Stimulated activated CD8-positive, alpha-beta memory T cell treated with anti-CD3 and anti-CD28 coated beads, Interleukin-15, amount 100 ng/mL, for 1 hour (primary cell): Measurements from ENCODE around the gene DCHS1.

Experiments used
- DNase-seq: peaks from one replicate; pipeline ENCODE4 v3.0.0-alpha.2; 2020; ENCODE audit warnings: low read depth

DCHS1 gene

DNA sequence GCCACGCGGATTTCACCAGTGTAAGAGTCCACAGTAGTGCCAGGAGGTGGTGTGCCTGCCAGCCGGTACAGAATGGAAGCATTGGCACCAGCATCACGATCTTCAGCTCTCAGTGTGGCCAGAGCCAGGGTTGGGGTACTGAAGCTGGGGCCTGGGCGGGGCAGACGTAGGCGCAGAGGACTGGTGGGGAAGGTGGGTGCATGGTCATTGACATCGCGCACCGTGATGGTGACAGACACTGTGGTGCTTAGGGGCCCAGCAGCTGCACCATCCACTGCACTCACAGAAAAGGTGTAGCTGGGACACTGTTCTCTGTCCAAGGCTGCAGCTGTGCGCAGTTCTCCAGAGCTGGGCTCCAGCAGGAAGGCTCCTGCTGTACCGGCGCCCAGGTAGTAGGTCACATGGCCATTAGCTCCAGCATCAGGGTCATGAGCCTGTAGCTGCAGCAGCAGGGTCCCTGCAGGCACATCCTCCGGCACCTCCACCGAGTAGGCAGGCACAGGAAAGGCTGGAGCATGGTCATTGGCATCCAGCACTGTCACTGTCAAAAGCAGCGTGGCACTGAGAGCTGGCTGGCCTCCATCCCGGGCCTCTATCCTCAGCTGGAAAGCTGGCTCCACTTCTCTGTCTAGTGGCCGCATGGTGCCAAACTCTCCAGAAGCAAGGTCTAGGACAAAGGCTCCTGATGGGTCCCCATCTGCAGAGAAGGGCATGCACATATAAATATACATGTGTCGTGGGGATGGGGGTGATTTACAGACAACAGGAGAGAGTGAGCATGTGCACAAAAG is 28.4 kb downstream of the DCHS1 start:
- no peak for DNase-seq

DNA sequence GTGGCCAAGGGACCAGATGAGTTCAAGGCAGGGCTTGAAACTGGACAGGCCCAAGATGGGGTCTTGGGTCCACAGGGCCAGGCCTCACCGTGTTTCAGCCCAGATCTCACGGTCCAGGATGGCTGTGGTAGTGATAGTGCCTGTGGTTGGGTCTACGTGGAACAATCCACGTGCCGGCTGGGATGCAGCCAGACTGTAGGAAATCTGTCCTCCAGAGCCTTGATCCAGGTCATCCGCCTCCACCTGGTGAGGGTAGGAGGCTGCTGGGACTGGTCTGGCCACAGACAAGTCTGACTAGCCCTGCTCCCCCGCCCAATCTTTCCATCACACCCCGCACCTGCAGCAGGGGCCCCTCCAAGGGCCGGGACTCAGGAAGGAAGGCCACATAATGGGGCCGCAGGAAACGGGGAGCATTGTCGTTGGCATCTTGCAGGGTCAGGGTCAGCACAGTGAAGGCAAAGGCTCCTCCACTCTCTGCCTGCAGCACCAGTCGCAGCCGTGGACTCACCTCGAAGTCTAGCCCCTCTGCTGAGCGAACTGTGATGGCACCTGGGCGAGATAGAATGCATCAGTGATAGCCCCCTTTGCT is 29.7 kb downstream of the DCHS1 start:
- DNase-seq, result no peak

DNA sequence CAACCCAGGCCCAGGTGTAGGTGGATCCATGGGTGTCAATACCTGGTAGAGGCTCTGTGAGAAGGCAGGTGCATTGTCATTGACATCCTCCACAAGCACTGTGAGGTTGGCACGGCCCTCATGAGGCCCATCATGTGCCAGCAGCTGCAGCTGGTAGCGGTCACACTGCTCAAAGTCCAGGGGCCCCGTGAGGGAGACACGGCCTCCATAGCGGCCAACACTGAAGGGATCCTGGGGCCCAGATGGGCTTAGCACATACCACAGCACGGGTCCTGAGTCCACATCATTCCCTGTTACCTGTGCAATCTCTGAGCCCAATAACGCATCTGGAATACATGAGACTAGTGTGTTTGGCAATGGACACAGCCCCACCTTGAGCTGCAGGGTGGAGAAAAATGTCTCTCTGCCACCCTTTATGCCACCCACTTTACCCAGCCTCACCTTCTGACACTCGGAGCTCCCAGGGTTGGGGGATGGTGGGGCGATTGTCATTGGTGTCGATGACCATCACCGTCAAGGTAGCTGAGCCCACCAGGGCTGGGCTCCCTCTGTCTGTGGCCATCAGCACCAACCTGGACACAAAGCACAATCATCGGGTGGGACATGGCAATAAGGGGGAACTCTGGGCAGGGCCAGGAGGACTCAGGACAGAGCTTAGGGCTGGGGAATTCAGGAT is 30.3 kb downstream of the DCHS1 start:
- no peak for DNase-seq

DNA sequence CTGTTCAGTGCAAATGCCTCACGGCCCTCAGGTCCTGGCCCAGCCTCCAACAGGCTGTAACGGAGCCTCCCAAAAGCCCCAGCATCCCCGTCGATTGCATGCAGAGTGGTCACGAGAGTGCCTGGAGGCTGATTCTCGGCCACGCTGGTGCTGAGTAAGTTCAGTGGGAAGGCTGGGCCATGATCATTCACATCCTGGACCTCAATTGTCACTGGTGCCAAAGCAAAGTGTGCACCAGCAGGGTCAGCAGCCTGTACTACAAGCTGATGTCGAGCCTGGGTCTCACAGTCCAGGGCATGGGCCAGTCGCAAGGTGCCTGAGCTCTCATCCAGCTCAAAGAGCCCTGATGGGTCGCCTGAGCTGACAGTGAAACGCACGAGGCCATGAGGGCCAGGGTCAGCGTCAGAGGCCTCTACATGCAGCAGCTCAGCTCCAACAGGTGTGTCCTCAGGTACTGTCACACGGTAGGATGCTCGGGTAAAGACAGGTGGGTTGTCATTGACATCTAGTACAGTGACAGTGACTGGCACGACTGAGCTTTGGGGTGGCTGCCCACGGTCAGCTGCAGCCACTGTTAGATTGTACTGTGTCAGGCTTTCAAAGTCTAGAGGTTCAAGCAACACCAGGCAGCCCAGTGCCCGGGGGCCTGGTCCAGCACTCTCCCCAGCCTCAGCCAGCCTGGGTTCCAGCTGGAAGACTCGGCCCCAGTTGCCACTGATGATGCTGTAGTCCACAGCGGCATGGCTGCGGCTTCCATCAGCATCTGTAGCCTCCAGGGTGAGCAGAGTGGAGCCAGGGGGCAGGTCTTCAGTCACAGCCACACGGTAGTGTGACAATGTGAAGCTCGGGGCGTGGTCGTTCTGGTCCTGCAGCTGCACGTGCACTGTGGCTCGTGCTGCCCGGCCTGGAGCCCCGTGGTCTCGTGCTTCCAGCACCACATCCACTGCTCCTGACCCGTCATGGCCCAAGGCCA is 31.9 kb downstream of the DCHS1 start:
- DNase-seq, result no peak

DNA sequence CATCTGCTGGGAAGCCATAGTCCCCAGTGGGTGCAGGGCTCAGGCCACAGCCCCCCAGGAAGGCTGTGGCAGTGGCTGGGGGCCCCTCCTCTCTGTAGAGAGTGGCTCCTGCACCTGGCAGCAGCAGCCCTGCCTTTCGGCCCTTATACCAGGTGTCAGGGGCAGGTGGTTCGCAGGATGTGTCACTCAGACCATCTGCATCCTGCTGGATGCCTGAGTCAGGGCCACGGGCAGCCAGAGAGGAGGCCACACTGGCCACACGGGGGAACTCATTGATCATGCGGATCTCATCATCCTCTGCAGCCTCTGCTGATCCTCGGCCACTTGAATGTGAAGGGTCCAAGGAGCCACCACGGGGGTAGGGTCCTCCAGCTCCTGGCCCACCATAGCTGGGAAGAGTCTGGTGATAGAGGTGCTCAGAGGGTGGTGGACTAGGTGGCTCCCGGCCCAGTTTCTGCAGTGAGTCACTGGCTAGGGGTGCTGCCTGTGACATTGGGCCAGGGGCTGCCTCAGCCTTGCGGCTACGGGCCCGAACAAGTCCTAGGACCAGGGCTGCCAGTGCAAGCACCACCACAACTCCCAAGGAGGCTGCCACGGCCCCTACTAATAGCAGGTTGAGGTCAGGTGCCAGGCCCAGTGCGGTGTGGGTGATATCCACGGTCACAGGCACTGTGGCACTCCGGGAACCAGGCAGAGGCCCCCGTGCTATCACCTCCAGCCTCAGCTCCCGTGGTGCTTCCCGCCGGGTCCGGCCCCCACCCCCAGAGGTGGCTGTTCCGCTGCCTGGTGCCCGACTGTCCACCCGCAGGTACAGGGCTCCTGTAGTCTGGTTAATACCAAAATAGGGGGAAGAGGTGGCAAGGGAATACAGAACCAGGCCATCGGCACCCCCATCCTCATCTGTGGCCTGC is 33.1 kb downstream of the DCHS1 start:
- DNase-seq, result no peak

DNA sequence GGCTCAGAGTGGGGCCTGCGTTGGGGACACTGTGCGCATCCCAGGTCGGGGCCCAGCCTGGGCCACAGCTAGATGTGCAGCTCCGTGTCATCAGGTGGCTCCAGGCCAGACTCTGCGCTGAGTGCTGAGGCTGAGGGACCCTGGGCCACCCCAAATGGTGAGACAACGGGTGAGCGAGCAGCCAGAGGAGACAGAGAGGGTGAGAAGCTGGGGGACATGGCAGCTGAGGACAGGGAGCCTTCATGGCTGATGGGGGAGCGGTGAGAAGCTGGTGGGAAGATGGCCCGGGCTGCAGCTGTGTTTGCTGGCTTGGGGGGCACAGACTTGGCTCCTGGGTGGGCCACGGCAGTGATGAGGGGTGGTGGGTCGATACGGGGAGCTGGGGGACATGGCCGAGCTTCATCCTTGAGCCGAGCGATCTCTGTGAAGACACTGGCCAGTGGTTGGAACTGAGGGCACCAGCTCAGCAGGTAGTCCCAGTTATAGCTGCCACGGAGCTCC is 33.8 kb downstream of the DCHS1 start:
- no peak for DNase-seq

DNA sequence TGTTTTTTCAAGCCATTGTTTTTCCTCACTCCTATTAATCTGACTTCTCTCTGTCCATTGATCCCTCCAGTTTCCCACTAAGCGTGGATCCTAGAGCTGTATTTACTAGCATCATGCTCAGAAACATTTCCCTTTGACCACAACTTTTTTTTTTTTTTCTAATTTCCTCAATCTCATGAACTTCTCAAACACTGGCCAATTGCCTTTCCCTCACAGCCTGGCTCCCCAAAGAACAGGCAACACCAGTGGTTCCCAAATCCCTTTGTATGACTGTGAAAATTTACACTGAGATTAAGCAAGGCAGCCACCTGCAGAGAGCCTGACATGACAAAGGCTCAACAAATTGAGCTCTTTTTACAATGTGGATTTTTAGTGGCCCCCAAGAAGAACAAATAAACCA is 35.0 kb downstream of the DCHS1 start:
- DNase-seq, result no peak

DNA sequence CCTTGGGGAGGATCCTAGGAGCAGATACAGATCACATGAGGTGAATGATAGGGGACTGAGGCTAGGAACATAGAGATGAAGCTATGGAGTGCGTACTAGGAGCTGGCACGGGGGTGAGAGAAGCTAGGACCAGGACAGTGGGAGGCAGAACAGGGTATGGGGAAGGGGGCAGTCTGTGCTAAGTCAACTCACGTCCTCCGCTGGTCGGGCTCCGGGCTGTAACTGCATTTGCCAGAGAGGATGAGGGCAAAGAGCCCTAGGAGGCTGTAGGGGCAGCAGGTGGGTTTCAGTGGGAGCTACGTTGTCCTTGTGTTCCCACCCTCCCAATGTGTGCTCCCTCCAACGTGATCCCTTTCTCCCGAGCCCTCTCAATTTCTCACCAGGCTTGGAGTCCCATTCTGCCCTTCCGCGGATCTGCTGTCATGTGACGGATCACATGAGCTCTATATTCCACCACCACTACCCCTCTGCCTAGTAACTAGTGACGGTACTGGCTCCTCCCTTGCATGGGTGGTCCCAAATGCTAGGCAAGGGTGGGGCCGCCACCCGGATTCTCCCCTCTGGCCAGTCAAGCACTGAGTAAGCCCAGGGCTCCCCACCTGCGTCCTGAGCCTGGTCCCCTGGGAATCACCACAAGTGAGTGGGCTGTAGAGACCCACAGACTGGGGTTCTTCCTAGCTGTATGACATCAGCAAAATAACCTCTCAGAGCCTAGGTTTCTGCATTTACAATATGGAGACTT is 36.4 kb downstream of the DCHS1 start, which contains the start of gene TPP1:
Gene TPP1 (minus strand): TSS at position 419 of the 742 bp plus-strand sequence. CDS start 22 bp downstream, at position 397.
- peak; percentile 86 for DNase-seq

DNA sequence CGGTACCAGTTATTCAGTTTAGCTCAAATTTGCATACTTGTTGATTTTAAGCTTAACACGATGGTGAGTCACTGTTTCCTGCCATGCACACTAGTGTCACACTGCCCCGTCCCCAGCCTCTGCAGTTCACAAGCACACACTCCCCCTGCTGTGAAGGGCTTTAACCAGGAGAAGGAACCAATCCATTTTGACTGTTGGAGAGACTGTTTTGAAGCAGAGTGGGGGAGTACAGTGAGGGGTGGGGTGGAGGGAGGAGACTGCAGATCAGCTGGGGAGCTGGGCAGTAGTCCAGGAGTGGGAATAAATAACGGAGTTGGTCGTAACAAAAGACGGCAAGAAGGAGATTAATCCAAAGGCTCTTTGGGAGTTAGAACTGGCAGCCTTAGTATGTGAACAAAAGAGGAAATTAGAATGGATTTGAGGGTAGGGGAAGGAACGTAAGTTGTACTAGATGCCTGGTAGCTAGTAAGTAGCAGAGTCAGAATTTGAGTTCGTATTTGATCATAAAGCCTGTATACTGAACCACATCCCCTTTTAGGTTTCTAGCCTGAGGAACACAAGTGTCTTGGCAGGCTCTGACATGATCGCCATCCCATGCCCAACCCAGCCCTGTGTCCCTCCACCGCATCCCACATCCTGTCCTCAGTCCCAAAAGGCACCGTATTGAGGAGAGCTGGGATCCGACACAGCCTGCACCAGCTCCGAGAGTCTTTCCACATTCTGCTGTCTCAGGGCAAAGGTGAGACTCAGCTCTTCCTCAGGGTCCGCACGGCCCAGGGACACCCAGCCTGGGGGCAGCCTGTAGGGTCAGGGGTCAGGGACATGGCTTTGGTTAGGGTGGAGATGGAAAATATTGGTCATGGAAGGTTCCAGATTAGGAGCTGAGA is 37.2 kb downstream of the DCHS1 start:
- peak; percentile 44 for DNase-seq

DNA sequence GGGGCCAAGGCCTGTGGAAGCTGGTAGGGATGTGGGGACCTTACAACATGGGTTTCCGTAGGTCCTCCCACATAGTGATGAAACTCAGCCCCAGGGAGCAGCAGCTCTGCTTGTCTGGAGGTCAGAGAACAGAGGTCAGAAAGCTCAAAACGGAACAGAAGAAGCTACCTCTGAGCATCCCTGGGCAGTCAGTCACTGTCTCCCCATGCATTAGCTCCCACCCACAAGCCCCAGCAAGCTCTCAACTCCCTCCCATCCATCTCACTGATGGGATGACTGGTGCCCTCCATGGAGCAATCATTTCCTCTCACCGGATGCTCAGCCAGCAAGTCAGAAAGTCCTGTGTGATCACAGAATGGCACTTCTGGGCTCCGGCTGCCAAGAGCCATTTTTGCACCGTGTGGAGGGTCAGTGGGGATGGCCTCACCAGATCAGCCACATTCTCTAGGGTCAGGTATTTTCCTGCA is 38.3 kb downstream of the DCHS1 start:
- DNase-seq, result no peak

DNA sequence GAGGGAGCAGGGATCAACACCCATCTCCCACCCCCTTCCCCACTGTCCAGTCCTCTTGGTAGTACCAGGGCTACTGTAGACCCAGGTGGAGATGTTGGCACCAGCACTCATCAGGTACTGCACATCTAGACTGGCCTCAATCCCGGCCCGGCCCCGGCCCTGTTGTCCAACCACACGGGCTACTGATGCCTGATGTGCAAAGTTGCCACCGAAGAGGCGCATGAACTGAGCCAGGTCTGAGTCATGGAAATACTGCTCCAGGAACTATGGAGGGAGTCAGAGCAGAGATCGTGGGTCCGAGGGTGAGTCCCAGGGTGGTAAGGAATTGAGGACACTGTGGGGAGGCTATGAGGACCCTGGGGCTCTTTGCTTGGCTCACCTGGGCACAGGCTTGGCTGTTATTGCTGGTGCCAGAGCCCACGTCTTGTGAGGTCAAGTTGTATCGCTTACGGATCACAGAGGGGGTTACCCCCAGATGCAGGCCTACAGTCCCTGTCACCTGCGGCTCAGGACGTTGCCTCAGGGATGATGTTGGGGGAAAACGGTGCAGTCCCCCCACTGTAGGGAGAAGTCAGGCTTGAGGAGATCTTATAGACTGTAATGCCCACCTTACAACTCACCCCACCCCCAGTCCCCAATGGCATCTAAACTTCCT is 38.9 kb downstream of the DCHS1 start:
- DNase-seq, result no peak

DNA sequence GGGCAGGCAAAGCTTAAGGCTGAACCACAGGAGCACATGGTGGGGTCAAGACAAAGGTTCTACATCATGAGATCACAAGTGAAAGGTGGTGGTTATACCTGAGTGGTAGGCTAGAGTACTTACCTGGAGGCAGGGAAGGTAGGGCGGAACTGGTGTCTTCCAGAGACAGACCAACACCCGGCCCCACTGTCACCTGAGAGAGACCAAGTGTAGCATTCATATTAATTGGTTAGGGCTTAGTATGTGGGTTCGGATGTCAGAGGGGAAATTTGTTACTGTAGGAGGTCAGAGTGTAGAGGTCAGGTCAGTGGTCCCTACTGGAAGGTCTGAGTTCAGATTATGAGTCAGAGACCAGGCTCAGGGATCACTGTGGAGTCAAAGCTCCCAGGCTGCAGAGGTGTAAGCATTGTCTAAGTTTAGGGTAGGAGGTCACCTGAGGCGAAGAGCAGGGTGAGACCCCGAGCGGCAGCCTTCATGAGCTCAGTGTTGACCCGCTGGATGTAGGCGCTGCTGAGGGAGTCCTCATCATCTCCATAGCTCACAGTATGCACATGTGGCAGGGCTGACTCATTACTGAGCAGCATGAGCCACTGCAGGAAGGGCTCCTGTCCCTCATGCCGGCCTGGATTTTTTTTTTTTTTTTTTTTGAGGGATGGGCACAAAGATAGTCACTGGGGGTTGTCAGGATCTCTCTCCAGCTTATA is 39.6 kb downstream of the DCHS1 start:
- no peak for DNase-seq

DNA sequence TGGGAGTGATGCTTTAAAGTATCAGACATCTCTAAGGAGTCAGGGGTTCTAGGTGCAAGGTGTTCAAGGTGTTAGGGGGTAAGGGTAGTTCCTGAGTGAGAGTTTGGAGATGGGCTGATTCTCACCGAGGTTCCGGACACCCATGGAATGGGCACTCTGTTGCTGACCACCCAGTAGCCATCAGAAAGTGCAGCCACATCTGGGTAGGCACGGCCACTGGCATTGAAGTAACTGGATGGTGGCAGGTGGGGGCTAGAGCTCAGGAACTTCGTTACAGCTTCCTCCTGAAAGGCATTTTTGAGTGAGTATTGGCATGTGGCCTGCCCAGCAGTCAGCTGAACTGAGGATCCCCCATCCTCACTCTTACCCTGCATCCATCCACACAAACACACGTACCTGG is 40.6 kb downstream of the DCHS1 start:
- DNase-seq, result no peak

DNA sequence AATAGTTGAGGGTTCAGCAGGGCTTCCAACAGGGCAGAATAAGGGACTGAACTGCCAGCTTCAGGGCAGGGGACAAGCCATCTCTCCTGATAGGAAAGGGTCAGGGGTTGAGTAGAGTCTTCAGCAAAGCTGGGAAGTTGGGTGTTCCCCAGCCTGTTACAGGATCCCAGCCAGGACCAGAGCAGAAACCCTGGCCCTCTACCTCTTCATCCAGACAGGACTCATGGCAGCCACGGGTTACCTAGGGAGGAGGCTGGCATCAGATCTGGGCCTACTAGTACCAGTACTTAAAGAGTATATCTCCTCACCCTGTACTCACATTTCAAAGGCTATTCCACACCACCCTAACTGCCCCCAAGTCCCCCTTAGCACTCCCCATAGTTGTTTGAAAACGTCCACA is 41.2 kb downstream of the DCHS1 start:
- no peak for DNase-seq

DNA sequence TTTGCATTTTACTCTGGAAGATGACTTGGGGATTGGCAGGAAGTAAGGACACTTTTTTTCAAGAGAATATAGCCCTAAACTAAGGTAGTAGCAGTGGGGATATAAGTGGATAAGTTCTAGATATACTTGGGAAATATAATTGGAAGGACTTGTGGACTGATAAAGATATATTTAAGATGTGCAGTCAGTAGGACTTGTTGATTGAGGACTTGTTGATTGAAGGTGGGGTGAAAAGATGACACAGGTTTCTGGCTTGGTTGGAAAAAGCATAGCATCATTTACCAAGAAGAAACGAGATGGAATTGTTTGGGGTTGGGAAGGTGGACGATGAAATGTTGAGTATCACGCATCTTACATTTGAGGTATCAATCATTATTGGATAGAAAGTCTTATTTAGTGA is 42.1 kb downstream of the DCHS1 start:
- DNase-seq, result no peak

DNA sequence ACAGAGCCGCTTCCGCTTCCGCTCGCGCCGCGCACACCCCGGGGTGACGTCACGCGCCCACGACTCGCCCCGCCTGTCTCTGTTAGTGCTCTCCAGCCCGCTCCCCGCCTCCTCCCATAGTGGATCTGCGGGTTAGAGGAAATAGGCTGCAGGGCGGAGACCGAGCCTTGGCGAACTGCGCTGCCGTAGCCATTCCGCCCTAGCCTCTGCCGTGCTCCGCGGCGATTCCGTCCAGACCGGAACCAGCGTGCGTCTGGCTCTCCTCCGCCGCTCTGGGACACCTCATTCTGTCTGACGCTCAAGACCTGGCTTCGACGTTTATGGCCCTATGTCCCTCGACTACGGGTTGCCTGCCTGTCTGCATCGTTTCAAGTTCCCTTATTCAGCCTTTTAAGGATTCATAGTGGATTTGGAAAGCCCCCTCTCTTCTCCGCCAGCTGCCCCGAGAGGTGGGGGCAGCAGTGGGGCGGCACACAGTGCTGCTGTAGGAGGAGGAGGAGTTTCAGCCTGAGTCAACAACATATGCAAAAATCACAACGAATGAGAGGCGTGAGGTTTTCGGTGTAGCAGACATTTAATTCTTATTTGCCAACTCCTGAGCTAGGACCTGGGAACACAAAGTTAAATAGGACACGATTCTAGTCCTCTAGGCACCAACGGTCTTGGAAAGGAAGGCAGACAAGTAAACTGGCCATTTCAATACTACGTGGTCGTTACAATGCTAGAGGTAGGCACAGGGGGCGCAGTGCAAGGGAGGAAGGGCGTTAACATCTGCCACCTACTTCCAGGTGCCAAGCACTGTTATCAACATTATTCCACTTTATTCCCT is 43.2 kb downstream of the DCHS1 start, which contains the start of gene TAF10:
Gene TAF10 (minus strand): TSS at position 4 of the 829 bp plus-strand sequence. CDS start 27 bp downstream, outside the sequence.
- DNase-seq, result peak; percentile 88

DNA sequence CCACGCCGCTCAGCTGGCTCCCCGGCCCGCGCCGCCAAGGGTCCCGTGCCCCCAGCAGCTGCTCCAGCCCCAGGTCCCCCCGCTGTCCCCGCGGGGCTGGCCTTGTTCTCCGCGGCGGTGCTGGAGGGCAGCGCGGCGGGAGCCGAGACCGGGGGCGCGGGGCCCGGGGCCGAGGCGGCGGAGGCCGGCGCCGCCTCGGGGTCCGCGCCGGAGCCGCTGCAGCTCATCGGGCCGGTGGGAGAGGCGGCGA is 43.7 kb downstream of the DCHS1 start:
- DNase-seq, result no peak
